Measurements from ENCODE around the gene PECR.

Gene PECR

DNA sequence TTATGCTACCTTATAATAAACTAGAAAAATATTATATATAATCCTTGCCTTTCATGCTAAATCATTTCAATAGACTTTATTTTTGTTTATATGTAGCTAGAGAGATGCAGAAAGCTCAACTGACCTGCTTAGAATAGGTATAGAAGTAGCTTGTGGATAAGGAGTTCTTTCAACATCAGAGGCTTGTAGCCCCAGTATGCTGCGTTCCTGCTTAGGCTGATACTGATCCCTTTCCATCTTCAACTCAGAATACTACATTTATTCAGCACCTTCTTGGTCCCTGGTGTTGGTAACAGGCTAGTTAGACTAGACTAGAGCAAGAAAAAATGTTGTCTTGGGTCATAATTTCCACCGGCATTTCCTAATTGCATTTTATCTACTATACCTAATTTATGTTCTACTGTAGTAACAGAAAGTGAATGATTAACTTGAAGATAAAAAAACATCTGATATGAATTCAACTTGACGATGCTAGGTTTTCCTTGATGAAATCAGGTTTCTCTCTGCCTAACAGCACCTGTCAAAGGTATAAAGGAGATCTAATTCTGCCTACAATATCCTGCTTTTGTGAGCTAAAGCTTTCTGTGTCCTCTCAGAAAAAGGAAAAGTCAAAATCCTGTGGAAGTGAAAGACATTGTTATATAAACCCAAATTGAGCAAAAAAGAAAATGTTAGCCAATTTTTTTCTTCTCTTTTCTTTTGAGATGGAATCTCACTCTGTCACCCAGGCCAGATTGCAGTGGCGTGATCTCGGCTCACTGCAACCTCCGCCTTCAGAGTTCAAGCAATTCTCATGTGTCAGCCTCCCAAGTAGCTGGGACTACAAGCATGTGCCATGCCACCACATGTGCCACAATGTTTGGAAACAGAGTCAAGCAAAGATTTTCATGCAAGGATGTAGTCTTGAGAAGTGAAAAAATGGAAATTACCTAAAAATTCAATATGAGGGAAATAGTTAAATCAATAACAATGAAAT is 5.8 kb downstream of the PECR start:
- TF ChIP-seq YY1 (IDR thresholded peaks at IDR 0.05; ENCODE audit: low read depth) (no peak), EGR1 (IDR thresholded peaks at IDR 0.05) (no peak), TCF12 (IDR thresholded peaks at IDR 0.05; ENCODE audit: low read depth) (no peak), TAF1 (IDR thresholded peaks at IDR 0.05; ENCODE audit: low read depth) (no peak), NFIC (IDR thresholded peaks at IDR 0.05) (no peak), ZBTB7A (IDR thresholded peaks at IDR 0.05; ENCODE audit: low read depth) (no peak), FOXM1 (IDR thresholded peaks at IDR 0.05; ENCODE audit: borderline replicate concordance, low read depth) (no peak), TEAD4 (IDR thresholded peaks at IDR 0.05) (no peak), EP300 (IDR thresholded peaks at IDR 0.05; ENCODE audit: borderline replicate concordance) (no peak), CREB1 (IDR thresholded peaks at IDR 0.05; ENCODE audit: low read depth) (no peak), CEBPB (IDR thresholded peaks at IDR 0.05) (no peak), RAD21 (IDR thresholded peaks at IDR 0.05; ENCODE audit: low read depth) (no peak)
- TF ChIP-seq, protein P1, sequence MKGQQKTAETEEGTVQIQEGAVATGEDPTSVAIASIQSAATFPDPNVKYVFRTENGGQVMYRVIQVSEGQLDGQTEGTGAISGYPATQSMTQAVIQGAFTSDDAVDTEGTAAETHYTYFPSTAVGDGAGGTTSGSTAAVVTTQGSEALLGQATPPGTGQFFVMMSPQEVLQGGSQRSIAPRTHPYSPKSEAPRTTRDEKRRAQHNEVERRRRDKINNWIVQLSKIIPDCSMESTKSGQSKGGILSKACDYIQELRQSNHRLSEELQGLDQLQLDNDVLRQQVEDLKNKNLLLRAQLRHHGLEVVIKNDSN (IDR thresholded peaks at IDR 0.05): no peak
- TF ChIP-seq, protein P2, sequence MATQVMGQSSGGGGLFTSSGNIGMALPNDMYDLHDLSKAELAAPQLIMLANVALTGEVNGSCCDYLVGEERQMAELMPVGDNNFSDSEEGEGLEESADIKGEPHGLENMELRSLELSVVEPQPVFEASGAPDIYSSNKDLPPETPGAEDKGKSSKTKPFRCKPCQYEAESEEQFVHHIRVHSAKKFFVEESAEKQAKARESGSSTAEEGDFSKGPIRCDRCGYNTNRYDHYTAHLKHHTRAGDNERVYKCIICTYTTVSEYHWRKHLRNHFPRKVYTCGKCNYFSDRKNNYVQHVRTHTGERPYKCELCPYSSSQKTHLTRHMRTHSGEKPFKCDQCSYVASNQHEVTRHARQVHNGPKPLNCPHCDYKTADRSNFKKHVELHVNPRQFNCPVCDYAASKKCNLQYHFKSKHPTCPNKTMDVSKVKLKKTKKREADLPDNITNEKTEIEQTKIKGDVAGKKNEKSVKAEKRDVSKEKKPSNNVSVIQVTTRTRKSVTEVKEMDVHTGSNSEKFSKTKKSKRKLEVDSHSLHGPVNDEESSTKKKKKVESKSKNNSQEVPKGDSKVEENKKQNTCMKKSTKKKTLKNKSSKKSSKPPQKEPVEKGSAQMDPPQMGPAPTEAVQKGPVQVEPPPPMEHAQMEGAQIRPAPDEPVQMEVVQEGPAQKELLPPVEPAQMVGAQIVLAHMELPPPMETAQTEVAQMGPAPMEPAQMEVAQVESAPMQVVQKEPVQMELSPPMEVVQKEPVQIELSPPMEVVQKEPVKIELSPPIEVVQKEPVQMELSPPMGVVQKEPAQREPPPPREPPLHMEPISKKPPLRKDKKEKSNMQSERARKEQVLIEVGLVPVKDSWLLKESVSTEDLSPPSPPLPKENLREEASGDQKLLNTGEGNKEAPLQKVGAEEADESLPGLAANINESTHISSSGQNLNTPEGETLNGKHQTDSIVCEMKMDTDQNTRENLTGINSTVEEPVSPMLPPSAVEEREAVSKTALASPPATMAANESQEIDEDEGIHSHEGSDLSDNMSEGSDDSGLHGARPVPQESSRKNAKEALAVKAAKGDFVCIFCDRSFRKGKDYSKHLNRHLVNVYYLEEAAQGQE (IDR thresholded peaks at IDR 0.05; ENCODE audit: low read depth): no peak
- TF ChIP-seq, protein P3, sequence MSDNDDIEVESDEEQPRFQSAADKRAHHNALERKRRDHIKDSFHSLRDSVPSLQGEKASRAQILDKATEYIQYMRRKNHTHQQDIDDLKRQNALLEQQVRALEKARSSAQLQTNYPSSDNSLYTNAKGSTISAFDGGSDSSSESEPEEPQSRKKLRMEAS (IDR thresholded peaks at IDR 0.05): no peak

DNA sequence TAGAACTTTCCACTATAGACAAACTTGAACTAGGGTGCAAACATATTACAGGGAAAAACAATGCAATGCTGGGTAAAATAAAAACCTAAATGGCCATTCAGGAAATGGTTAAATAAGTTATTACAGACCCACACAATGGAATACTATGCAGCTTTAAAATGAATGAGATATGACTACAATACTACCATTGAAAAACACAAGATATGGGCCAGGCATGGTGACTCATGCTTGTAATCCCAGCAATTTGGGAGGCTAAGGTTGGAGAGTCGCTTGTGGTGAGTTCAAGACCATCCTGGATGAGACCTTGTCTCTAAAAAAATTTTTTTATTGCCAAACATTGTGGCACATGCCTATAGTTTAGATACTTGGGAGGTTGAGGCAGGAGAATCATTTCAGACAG is 6.8 kb downstream of the PECR start:
- no peak for TF ChIP-seq RAD21 (IDR thresholded peaks at IDR 0.05; ENCODE audit: low read depth)
- TF ChIP-seq, protein P3 (IDR thresholded peaks at IDR 0.05): no peak
- no peak for TF ChIP-seq FOXM1 (IDR thresholded peaks at IDR 0.05; ENCODE audit: borderline replicate concordance, low read depth)
- no peak for TF ChIP-seq ZBTB7A (IDR thresholded peaks at IDR 0.05; ENCODE audit: low read depth)
- no peak for TF ChIP-seq TAF1 (IDR thresholded peaks at IDR 0.05; ENCODE audit: low read depth)
- TF ChIP-seq EP300 (IDR thresholded peaks at IDR 0.05; ENCODE audit: borderline replicate concordance): no peak
- TF ChIP-seq YY1 (IDR thresholded peaks at IDR 0.05; ENCODE audit: low read depth): no peak
- TF ChIP-seq, protein P2 (IDR thresholded peaks at IDR 0.05; ENCODE audit: low read depth): no peak
- no peak for TF ChIP-seq CEBPB (IDR thresholded peaks at IDR 0.05)
- TF ChIP-seq, protein P1 (IDR thresholded peaks at IDR 0.05): no peak
- no peak for TF ChIP-seq TEAD4 (IDR thresholded peaks at IDR 0.05)
- TF ChIP-seq CREB1 (IDR thresholded peaks at IDR 0.05; ENCODE audit: low read depth): no peak
- no peak for TF ChIP-seq NFIC (IDR thresholded peaks at IDR 0.05)
- TF ChIP-seq TCF12 (IDR thresholded peaks at IDR 0.05; ENCODE audit: low read depth): no peak
- no peak for TF ChIP-seq EGR1 (IDR thresholded peaks at IDR 0.05)

DNA sequence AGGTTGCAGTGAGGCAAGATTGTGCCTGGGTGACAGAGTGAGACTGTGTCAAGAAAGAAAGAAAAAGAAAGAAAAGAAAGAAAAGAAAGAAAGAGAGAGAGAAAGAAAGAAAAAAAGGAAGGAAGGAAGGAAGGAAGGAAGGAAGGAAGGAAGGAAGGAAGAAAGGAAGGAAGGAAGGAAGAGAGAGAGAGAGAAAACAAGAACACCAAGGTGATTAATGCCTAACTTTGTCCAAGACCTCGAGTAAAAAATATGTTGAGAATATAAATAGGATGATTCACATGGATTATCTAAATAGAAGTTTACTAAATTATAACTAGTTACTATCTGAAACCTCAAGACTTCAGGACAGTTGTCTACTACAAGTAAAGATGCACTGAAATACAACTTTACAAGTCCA is 7.2 kb downstream of the PECR start:
- TF ChIP-seq YY1 (IDR thresholded peaks at IDR 0.05; ENCODE audit: low read depth) (no peak), EP300 (IDR thresholded peaks at IDR 0.05; ENCODE audit: borderline replicate concordance) (no peak), NFIC (IDR thresholded peaks at IDR 0.05) (no peak), TEAD4 (IDR thresholded peaks at IDR 0.05) (no peak), TCF12 (IDR thresholded peaks at IDR 0.05; ENCODE audit: low read depth) (no peak), CEBPB (IDR thresholded peaks at IDR 0.05) (no peak), ZBTB7A (IDR thresholded peaks at IDR 0.05; ENCODE audit: low read depth) (no peak), TAF1 (IDR thresholded peaks at IDR 0.05; ENCODE audit: low read depth) (no peak), CREB1 (IDR thresholded peaks at IDR 0.05; ENCODE audit: low read depth) (no peak), EGR1 (IDR thresholded peaks at IDR 0.05) (no peak), RAD21 (IDR thresholded peaks at IDR 0.05; ENCODE audit: low read depth) (no peak)
- TF ChIP-seq, protein P2 (IDR thresholded peaks at IDR 0.05; ENCODE audit: low read depth): no peak
- TF ChIP-seq, protein P1 (IDR thresholded peaks at IDR 0.05): no peak

Data from Ishikawa (cell line).